Measurements from ENCODE around the gene MLXIPL. TPM values are rescaled to one million over a fixed set of nuclear protein-coding genes. Genes with fewer than 3 reads are reported as not detected.

The MLXIPL gene
- polyA plus RNA-seq, 1 donor from 2014 or later: 1.8 TPM

DNA sequence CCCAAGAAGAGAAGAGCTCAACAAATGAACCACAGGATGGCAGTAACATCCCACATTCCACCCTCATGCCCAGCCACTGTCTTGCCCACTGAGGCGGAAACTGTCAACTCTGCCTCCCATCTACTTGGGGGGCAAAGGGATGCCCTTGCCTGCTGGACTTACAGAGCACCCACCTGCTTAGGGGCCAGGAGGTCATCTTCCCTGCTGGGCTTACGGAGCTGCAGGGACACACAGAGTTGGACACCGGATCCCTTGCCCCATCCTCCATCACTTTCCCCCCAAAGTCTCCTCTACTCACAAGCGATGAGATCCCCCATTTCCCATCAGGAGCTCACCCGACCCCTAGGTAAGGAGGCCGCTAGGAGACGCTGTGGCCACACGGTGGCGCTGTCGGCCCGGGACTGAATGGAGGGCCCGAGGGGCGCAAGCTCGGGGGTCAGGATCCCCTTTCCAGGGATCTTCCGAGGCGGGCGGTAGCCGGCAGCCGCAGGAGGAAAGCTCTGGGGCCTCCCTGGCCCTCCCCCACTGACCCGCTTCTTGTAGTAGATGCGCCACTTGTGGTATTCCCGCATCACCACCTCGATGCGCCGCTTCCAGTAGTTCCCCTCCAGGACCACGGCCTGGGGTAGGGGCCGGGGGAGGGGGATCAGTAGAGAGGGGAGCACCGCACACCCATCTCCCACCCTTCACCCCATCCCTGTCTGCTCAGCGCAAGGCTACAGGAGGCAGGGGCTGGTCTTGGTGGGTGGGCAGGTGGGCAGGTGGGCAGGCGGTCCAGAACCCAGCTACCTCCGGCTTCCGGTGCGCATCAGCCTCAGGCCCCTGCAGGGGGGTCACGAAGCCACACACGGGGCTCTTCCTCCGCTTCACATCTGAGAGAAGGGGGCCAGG lies 17.3 kb downstream of the MLXIPL start:
- Histone ChIP-seq H3K9ac (ENCODE audit: low read length) (peak overlapping the region; percentile 2), H3K79me2 (replicated peaks; ENCODE audit: insufficient read depth, low read length) (no peaks in the 10 kb centered on the region), H3K4me2 (ENCODE audit: low read length) (no peak overlapping the region), H3K9me2 (ENCODE audit: insufficient read depth, low read length) (no peaks in the 10 kb centered on the region), H3K27me3 (ENCODE audit: insufficient read depth, low read depth, low read length) (no peaks in the 10 kb centered on the region), H2AFZ (ENCODE audit: low read depth, low read length) (no peak overlapping the region), H3K36me3 (ENCODE audit: insufficient read depth, low read length) (no peaks in the 10 kb centered on the region), H3K4me3 (ENCODE audit: low read length) (peak overlapping the region; percentile 52), H3K27ac (ENCODE audit: low read length) (no peak overlapping the region), H3F3A (ENCODE audit: insufficient read depth, low read length, poor library complexity, severe bottlenecking) (no peaks in the 10 kb centered on the region), H3K9me3 (ENCODE audit: low read length) (no peaks in the 10 kb centered on the region), H4K20me1 (ENCODE audit: insufficient read depth) (no peaks in the 10 kb centered on the region)
- peak; percentile 87 for TF ChIP-seq RAD21 (conservative IDR thresholded peaks at IDR 0.05)
- peak; percentile 91 for TF ChIP-seq CTCF (IDR thresholded peaks at IDR 0.05; ENCODE audit: poor library complexity, severe bottlenecking)
- no peak for TF ChIP-seq TAF1 (IDR thresholded peaks at IDR 0.05; ENCODE audit: low read depth)
- peak; percentile 88 for TF ChIP-seq SMC3 (conservative IDR thresholded peaks at IDR 0.05; ENCODE audit: poor library complexity)

- no peak overlapping the region for H3K9ac ChIP-seq (ENCODE audit: low read length)
- no peak for TF ChIP-seq TAF1 (IDR thresholded peaks at IDR 0.05; ENCODE audit: low read depth)
- TF ChIP-seq SMC3 (conservative IDR thresholded peaks at IDR 0.05; ENCODE audit: poor library complexity): no peak
- no peak for TF ChIP-seq MXI1 (conservative IDR thresholded peaks at IDR 0.05; ENCODE audit: poor library complexity, severe bottlenecking)
- no peak for TF ChIP-seq RAD21 (conservative IDR thresholded peaks at IDR 0.05)
- no peak for TF ChIP-seq EZH2 (IDR thresholded peaks at IDR 0.05; ENCODE audit: borderline replicate concordance, insufficient read depth, low read length, poor library complexity, severe bottlenecking)
- TF ChIP-seq POLR2AphosphoS5 (IDR thresholded peaks at IDR 0.05): no peak
- no peak for TF ChIP-seq EP300 (conservative IDR thresholded peaks at IDR 0.05; ENCODE audit: poor library complexity, severe bottlenecking)
- TF ChIP-seq CTCF (IDR thresholded peaks at IDR 0.05; ENCODE audit: poor library complexity, severe bottlenecking): no peak
- TF ChIP-seq REST (IDR thresholded peaks at IDR 0.05; ENCODE audit: borderline replicate concordance): no peak
- H3K4me2 ChIP-seq (ENCODE audit: low read length): no peak overlapping the region
- H3K79me2 ChIP-seq (replicated peaks; ENCODE audit: insufficient read depth, low read length): no peaks in the 10 kb centered on the region
- no peaks in the 10 kb centered on the region for H3K9me2 ChIP-seq (ENCODE audit: insufficient read depth, low read length)
- H2AFZ ChIP-seq (ENCODE audit: low read depth, low read length): no peak overlapping the region
- no peaks in the 10 kb centered on the region for H3K9me3 ChIP-seq (ENCODE audit: low read length)
- no peak overlapping the region for H3K4me3 ChIP-seq (ENCODE audit: low read length)
- H3F3A ChIP-seq (ENCODE audit: insufficient read depth, low read length, poor library complexity, severe bottlenecking): no peaks in the 10 kb centered on the region
- H3K36me3 ChIP-seq (ENCODE audit: insufficient read depth, low read length): no peaks in the 10 kb centered on the region
- H4K20me1 ChIP-seq (ENCODE audit: insufficient read depth): no peaks in the 10 kb centered on the region
- H3K27me3 ChIP-seq (ENCODE audit: insufficient read depth, low read depth, low read length): no peaks in the 10 kb centered on the region
- H3K27ac ChIP-seq (ENCODE audit: low read length): no peak overlapping the region
Measured at GRCh38 chr7:73605601-73606220, 18.6 kb downstream of the MLXIPL start.

Data from neural cell (in vitro differentiated cells).